ENCODE results near the gene FOXN1. TPM values are rescaled to one million over a fixed set of nuclear protein-coding genes. Genes with fewer than 3 reads are reported as not detected.
A peak's percentile ranks its signal among the peaks of the same experiment; 100 is the strongest.

The FOXN1 gene
- polyA plus RNA-seq, 4 donors, result 0.16 TPM; not detected in 3

DNA sequence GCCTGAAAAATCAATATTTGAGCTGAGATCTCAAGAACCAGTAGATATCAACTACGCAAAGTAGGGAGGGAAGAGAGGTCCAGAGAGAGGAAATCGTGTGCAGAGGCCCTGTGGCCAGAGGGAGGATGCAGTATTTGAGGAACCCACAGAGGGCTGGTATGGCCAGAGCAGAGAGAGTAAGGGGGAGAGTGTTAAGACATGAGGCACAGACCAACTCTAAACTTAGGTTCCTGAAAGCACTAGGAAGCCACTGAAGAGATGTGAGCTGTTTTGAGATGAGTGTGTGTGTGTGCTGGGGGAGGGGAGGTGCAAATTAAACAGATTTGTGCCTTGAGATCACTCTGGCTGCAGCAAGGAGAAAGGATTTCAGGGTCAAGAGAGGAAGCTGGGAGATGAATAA, 21.9 kb upstream of the FOXN1 start:
- FAIRE-seq (no peak), DNase-seq (no peak)
- WGBS, 3 donors, result 52 to 56% (median 56%) methylated on average over 2 of the region's 2 CpGs

DNA sequence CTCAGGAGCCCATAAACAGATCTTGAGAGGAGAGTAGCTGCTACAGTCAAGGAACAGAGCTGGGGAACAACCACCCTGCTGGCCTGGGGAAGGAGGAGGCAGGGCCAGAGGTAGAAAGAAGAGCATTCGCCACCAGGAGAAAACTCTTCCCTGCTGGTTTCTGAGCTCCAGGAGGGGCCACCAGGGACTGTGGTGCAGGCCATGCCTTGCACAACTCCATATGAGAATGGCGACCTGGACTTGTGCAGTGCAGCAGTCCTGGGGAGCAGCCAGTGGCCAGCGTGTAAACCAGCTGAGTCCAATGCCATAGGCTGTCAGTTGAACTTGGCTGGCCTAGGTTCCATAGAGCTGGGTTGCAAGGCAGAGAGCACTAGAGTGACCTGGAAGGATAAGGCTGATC, 21.1 kb upstream of the FOXN1 start:
- Histone ChIP-seq H3K4me1 (ENCODE audit: control insufficient read depth in 3 of 3, insufficient read depth in 2 of 3, low read depth in 1 of 3, low read length in 2 of 3) (peaks cover 3 to 68% (median 7%) of the 10 kb centered on the region in 3 donors), H3K36me3 (ENCODE audit: control insufficient read depth in 3 of 3, insufficient read depth in 2 of 3, low read depth in 1 of 3, low read length in 3 of 3) (peaks cover 0 to 15% (median 12%) of the 10 kb centered on the region in 3 donors), H3K27me3 (ENCODE audit: control insufficient read depth in 3 of 3, insufficient read depth in 3 of 3, low read length in 3 of 3) (no peaks in the 10 kb centered on the region), H3K4me3 (ENCODE audit: low read depth in 1 of 3, low read length in 3 of 3) (no peak overlapping the region), H3K9me3 (ENCODE audit: control insufficient read depth in 2 of 2, insufficient read depth in 1 of 2, low read depth in 1 of 2, low read length in 1 of 2) (no peaks in the 10 kb centered on the region), H3K27ac (ENCODE audit: low read depth in 1 of 3, low read length in 2 of 3) (no peak overlapping the region)
- DNase-seq, result no peak
- FAIRE-seq, result no peak
- 85 to 96% (median 95%) methylated on average over 3 of the region's 3 CpGs for WGBS, 3 donors

More for the DNA sequence above, 21.9 kb upstream of the FOXN1 start:
- Histone ChIP-seq H3K4me1 (ENCODE audit: control insufficient read depth in 3 of 3, insufficient read depth in 2 of 3, low read depth in 1 of 3, low read length in 2 of 3) (peaks cover 3 to 66% (median 7%) of the 10 kb centered on the region in 3 donors), H3K36me3 (ENCODE audit: control insufficient read depth in 3 of 3, insufficient read depth in 2 of 3, low read depth in 1 of 3, low read length in 3 of 3) (peaks cover 0 to 15% (median 11%) of the 10 kb centered on the region in 3 donors), H3K27me3 (ENCODE audit: control insufficient read depth in 3 of 3, insufficient read depth in 3 of 3, low read length in 3 of 3) (no peaks in the 10 kb centered on the region), H3K4me3 (ENCODE audit: low read depth in 1 of 3, low read length in 3 of 3) (no peak overlapping the region), H3K27ac (ENCODE audit: low read depth in 1 of 3, low read length in 2 of 3) (no peak overlapping the region), H3K9me3 (ENCODE audit: control insufficient read depth in 2 of 2, insufficient read depth in 1 of 2, low read depth in 1 of 2, low read length in 1 of 2) (no peaks in the 10 kb centered on the region)

DNA sequence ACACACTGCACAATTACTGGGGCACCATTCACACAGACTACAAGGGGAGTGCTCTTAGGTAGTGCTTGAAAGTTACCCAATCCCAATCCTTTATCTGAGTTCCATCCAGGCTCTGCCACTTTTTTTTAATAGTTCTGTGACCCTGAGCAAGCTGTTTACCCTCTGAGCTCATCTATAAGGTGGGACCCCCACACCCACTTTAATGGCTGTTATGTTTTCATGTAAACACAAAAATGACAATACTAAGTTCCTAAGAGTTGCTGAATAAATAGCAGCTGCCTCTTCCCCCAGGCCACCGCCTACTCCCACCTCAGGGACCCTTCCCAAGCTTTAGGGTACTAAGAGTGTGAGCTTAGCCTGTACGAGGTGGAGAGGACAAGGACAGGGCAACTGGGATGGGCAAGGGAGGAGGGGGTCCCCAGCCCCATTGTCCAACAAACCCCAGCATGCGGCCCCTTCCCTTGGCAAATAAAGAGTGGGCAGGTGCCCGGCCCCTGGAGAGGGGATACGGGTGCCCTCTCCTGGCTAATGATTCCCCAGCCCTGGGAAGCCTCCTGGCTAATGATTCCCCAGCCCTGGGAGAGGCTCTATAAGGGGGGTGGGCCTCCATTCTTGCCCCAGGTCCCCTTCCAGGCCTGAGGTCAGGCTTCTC, 18.1 kb upstream of the FOXN1 start:
- Histone ChIP-seq H3K4me1 (ENCODE audit: control insufficient read depth in 3 of 3, insufficient read depth in 2 of 3, low read depth in 1 of 3, low read length in 2 of 3) (peaks cover 0 to 43% (median 7%) of the 10 kb centered on the region in 3 donors), H3K27me3 (ENCODE audit: control insufficient read depth in 3 of 3, insufficient read depth in 3 of 3, low read length in 3 of 3) (no peaks in the 10 kb centered on the region), H3K4me3 (ENCODE audit: low read depth in 1 of 3, low read length in 3 of 3) (no peak overlapping the region), H3K27ac (ENCODE audit: low read depth in 1 of 3, low read length in 2 of 3) (peak overlapping the region in 1 of 3 donors; percentile 70), H3K9me3 (ENCODE audit: control insufficient read depth in 2 of 2, insufficient read depth in 1 of 2, low read depth in 1 of 2, low read length in 1 of 2) (no peaks in the 10 kb centered on the region), H3K36me3 (ENCODE audit: control insufficient read depth in 3 of 3, insufficient read depth in 2 of 3, low read depth in 1 of 3, low read length in 3 of 3) (peaks cover 0 to 33% (median 24%) of the 10 kb centered on the region in 3 donors)
- 39 to 61% (median 45%) methylated on average over 5 of the region's 5 CpGs for WGBS, 3 donors
- FAIRE-seq, result no peak
- peak in 1 of 2 donors; percentile 83 for DNase-seq

DNA sequence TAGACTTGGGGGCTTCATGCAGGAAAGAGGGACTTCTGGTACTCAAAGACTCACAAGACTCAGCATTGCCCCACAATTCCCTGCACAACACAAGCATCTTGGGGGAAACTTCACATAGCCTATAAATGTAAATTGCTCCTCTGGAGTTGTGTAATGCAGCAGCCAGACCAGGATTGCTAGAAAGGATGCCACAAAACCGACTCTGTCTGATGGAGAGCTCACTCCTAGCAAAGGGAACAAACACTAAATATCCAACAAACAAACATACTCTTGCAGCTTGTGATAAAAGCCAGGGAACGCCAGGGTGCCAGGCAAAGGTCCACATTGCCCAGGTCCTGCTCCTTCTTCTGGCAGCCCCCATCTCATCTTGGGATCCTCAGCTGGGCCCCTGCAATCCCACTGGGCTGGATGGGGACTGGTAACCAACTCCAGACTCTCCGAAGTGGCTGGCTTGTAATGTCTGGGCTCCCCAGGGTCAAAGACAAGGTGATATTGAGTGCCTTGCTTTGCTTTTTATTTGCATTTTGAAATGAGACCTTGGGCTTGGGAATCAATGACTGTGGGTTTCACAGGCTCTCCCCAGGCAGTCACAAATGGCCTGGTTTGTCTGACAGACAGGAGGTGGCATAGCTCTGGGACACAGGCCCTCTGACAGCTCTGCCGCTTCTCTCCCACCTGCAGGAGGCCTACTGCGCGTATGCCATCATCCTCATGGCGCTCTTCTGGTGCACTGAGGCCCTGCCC, 17.4 kb upstream of the FOXN1 start:
- DNase-seq, result no peak
- WGBS, 3 donors, result 70 to 78% (median 71%) methylated on average over 7 of the region's 7 CpGs
- Histone ChIP-seq H3K4me3 (ENCODE audit: low read depth in 1 of 3, low read length in 3 of 3) (no peak overlapping the region), H3K27me3 (ENCODE audit: control insufficient read depth in 3 of 3, insufficient read depth in 3 of 3, low read length in 3 of 3) (no peaks in the 10 kb centered on the region), H3K4me1 (ENCODE audit: control insufficient read depth in 3 of 3, insufficient read depth in 2 of 3, low read depth in 1 of 3, low read length in 2 of 3) (peaks cover 0 to 41% (median 5%) of the 10 kb centered on the region in 3 donors), H3K9me3 (ENCODE audit: control insufficient read depth in 2 of 2, insufficient read depth in 1 of 2, low read depth in 1 of 2, low read length in 1 of 2) (no peaks in the 10 kb centered on the region), H3K36me3 (ENCODE audit: control insufficient read depth in 3 of 3, insufficient read depth in 2 of 3, low read depth in 1 of 3, low read length in 3 of 3) (peaks cover 0 to 39% (median 24%) of the 10 kb centered on the region in 3 donors), H3K27ac (ENCODE audit: low read depth in 1 of 3, low read length in 2 of 3) (peak overlapping the region in 1 of 3 donors; percentile 70)
- no peak for FAIRE-seq

DNA sequence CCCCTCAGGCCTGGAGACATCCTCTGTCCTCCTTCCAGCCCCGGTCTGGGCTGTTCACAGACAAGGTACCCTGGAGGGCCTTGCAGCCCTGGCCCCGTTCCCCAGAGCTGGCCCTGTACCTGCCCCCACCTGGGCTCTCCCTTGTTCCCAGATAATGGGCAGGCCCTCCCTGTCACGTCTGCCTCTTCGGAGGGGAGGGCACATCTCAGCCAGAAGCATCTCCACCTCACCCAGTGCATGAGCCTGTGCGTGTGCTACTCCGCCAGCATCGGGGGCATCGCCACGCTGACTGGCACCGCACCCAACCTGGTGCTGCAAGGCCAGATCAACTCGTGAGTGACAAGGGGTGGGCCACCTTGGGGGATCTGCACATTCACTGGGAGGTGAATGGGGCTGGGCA, 14.9 kb upstream of the FOXN1 start:
- 89 to 95% (median 89%) methylated on average over 11 of the region's 11 CpGs for WGBS, 3 donors
- Histone ChIP-seq H3K4me3 (ENCODE audit: low read depth in 1 of 3, low read length in 3 of 3) (no peak overlapping the region), H3K36me3 (ENCODE audit: control insufficient read depth in 3 of 3, insufficient read depth in 2 of 3, low read depth in 1 of 3, low read length in 3 of 3) (peaks cover 0 to 56% (median 24%) of the 10 kb centered on the region in 3 donors), H3K27me3 (ENCODE audit: control insufficient read depth in 3 of 3, insufficient read depth in 3 of 3, low read length in 3 of 3) (no peaks in the 10 kb centered on the region), H3K4me1 (ENCODE audit: control insufficient read depth in 3 of 3, insufficient read depth in 2 of 3, low read depth in 1 of 3, low read length in 2 of 3) (peaks cover 0 to 34% (median 0%) of the 10 kb centered on the region in 3 donors), H3K9me3 (ENCODE audit: control insufficient read depth in 2 of 2, insufficient read depth in 1 of 2, low read depth in 1 of 2, low read length in 1 of 2) (no peaks in the 10 kb centered on the region), H3K27ac (ENCODE audit: low read depth in 1 of 3, low read length in 2 of 3) (no peak overlapping the region)
- DNase-seq (no peak), FAIRE-seq (no peak)

DNA sequence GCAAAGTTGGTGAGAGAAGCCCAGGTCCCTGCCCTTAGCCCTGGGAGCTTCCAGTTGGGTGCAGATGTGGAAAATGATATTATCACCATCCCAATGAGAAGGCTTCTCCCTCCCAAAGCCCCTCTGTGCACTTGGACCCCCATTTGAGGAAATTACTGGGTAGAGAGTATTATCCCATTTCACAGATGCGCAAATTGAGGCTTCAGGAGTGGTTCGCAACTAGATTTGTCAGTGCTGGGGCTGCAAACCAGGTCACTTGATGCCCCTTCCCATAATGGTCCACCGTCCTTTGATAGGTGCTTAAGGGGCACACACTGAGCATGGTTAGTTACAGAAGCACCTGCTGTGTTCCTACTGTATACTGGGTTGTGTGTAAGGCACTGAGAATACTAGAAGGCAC, 14.3 kb upstream of the FOXN1 start:
- Histone ChIP-seq H3K4me3 (ENCODE audit: low read depth in 1 of 3, low read length in 3 of 3) (no peak overlapping the region), H3K9me3 (ENCODE audit: control insufficient read depth in 2 of 2, insufficient read depth in 1 of 2, low read depth in 1 of 2, low read length in 1 of 2) (no peaks in the 10 kb centered on the region), H3K27me3 (ENCODE audit: control insufficient read depth in 3 of 3, insufficient read depth in 3 of 3, low read length in 3 of 3) (no peaks in the 10 kb centered on the region), H3K36me3 (ENCODE audit: control insufficient read depth in 3 of 3, insufficient read depth in 2 of 3, low read depth in 1 of 3, low read length in 3 of 3) (peaks cover 0 to 61% (median 24%) of the 10 kb centered on the region in 3 donors), H3K27ac (ENCODE audit: low read depth in 1 of 3, low read length in 2 of 3) (no peak overlapping the region), H3K4me1 (ENCODE audit: control insufficient read depth in 3 of 3, insufficient read depth in 2 of 3, low read depth in 1 of 3, low read length in 2 of 3) (peaks cover 0 to 28% (median 0%) of the 10 kb centered on the region in 3 donors)
- no peak for DNase-seq
- WGBS, 3 donors, result 92 to 96% (median 94%) methylated on average over 3 of the region's 3 CpGs
- no peak for FAIRE-seq

DNA sequence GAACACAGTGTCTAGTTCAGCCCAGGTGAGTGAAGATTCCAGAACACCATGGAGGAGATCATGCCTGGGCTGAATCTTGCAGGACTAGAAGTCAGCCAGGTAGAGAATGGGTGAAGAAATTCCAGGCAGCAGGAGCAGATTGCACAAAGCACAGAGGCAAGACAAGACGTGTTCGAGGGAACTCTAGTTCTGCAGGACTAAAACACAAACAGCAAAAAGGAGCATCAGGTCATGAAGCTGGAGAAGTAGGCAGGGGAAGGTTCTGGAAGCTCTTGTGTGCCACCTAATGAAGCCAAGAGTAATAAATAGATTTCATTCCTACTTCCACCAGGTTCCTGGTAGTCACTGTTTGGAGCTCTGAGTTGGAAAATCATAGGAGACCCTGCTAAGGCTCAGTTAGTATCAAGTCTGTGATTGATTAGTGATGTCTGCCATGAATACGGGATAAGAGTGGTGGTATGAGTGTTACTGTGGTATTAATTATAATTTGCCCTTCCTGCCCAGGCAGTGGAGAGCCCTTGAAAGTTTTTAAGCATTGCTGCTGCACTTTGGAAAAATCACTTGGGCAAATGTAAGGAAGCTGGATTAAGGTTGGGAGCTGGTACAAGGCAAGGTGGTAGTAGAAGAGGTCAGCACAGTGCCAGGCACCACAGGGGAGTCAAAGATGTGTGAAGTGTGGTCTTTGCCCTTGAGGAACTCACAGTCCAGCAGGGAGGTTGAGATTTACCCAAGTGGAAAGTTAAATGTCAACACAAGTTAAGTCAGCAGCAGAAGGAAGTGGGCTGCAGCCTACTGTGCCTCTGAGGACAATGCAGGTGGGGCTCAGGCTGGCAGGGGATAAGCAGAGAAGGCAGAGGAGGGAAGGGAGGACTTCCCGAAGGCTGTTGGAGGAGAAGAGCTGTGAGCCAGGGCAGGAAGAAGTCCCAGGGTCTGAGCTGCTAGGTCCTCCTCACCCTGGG, 13.5 kb upstream of the FOXN1 start:
- H3K36me3 ChIP-seq (ENCODE audit: control insufficient read depth in 3 of 3, insufficient read depth in 2 of 3, low read depth in 1 of 3, low read length in 3 of 3), result peaks cover 0 to 64% (median 21%) of the 10 kb centered on the region in 3 donors
- H3K9me3 ChIP-seq (ENCODE audit: control insufficient read depth in 2 of 2, insufficient read depth in 1 of 2, low read depth in 1 of 2, low read length in 1 of 2), result no peaks in the 10 kb centered on the region
- H3K4me1 ChIP-seq (ENCODE audit: control insufficient read depth in 3 of 3, insufficient read depth in 2 of 3, low read depth in 1 of 3, low read length in 2 of 3), result peaks cover 0 to 20% (median 0%) of the 10 kb centered on the region in 3 donors
- WGBS, 3 donors, result 64 to 79% (median 71%) methylated on average over 4 of the region's 4 CpGs
- no peak overlapping the region for H3K27ac ChIP-seq (ENCODE audit: low read depth in 1 of 3, low read length in 2 of 3)
- DNase-seq (no peak), FAIRE-seq (no peak)
- H3K27me3 ChIP-seq (ENCODE audit: control insufficient read depth in 3 of 3, insufficient read depth in 3 of 3, low read length in 3 of 3), result no peaks in the 10 kb centered on the region
- H3K4me3 ChIP-seq (ENCODE audit: low read depth in 1 of 3, low read length in 3 of 3), result no peak overlapping the region

DNA sequence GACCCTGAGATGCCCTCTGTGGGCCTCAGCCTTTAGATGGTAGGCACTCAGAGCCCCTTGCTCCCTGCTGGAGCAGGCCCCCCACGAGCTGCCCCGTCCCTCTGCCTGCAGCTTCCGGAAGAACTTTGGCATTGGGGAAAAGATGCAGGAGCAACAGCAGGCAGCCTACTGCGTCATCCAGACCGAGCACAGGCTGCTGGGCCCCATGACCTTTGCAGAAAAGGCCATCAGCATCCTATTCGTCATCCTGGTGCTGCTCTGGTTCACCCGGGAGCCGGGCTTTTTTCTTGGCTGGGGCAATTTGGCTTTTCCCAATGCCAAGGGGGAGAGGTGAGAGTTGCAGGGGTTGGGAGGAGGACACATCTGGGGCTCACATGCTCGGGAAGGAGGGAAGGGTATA, 12.7 kb upstream of the FOXN1 start:
- 56 to 81% (median 70%) methylated on average over 9 of the region's 9 CpGs for WGBS, 3 donors
- H3K4me3 ChIP-seq (ENCODE audit: low read depth in 1 of 3, low read length in 3 of 3), result no peak overlapping the region
- peaks cover 0 to 12% (median 0%) of the 10 kb centered on the region in 3 donors for H3K4me1 ChIP-seq (ENCODE audit: control insufficient read depth in 3 of 3, insufficient read depth in 2 of 3, low read depth in 1 of 3, low read length in 2 of 3)
- FAIRE-seq, result no peak
- no peak for DNase-seq
- H3K27me3 ChIP-seq (ENCODE audit: control insufficient read depth in 3 of 3, insufficient read depth in 3 of 3, low read length in 3 of 3), result no peaks in the 10 kb centered on the region
- H3K27ac ChIP-seq (ENCODE audit: low read depth in 1 of 3, low read length in 2 of 3), result no peak overlapping the region
- H3K36me3 ChIP-seq (ENCODE audit: control insufficient read depth in 3 of 3, insufficient read depth in 2 of 3, low read depth in 1 of 3, low read length in 3 of 3), result peaks cover 0 to 64% (median 15%) of the 10 kb centered on the region in 3 donors
- H3K9me3 ChIP-seq (ENCODE audit: control insufficient read depth in 2 of 2, insufficient read depth in 1 of 2, low read depth in 1 of 2, low read length in 1 of 2), result no peaks in the 10 kb centered on the region

Data from small intestine (tissue), 7 donors.